K562 (cell line): Measurements from ENCODE around the gene MATR3. TPM values are rescaled to one million over a fixed set of nuclear protein-coding genes. Genes with fewer than 3 reads are reported as not detected.

Experiments used
- CBX3 ChIP-seq, 2 experiments: IDR thresholded peaks; 1 replicate in 1 of 2; 2 replicates in 1 of 2; pipeline ENCODE4 v1.6.1; 2012; ENCODE audit warnings: inconsistent platforms in 2 of 2, low read length in 2 of 2, borderline replicate concordance in 1 of 2, control low read depth in 1 of 2
- CTCF ChIP-seq, 3 experiments: IDR thresholded peaks in 2 of 3; conservative IDR thresholded peaks in 1 of 3; 2 replicates each; pipeline ENCODE4 v1.5.1; 2011 to 2012; ENCODE audit warnings: low read length in 3 of 3, mild to moderate bottlenecking in 3 of 3, control low read depth in 2 of 3, improper control_type of control experiment in 1 of 3, inconsistent platforms in 1 of 3, low read depth in 1 of 3, mixed read lengths in 1 of 3, moderate library complexity in 1 of 3; ENCODE audit not compliant: insufficient read depth in 2 of 3
- HBP1 ChIP-seq: fragments of 450-650 bp; formaldehyde crosslinking; IDR thresholded peaks from 2 replicates; pipeline ENCODE4 v1.4.0; 2022; ENCODE audit warnings: missing genetic modification characterization
- HES1 ChIP-seq: fragments of 450-650 bp; IDR thresholded peaks from 2 replicates; pipeline ENCODE4 v1.6.1; 2016; ENCODE audit warnings: low read depth, mild to moderate bottlenecking, moderate library complexity
- NEUROD1 ChIP-seq: fragments of 150-350 bp; IDR thresholded peaks from 2 replicates; pipeline ENCODE4 v1.6.1; 2014; ENCODE audit warnings: borderline replicate concordance, low read length, low read depth; ENCODE audit not compliant: partially characterized antibody
- SRSF9 ChIP-seq: fragments of 200-400 bp; formaldehyde crosslinking; IDR thresholded peaks from 2 replicates; pipeline ENCODE4 v1.6.1; 2017; ENCODE audit warnings: low read depth, low read length, borderline replicate concordance
- YBX1 ChIP-seq: fragments of 450-650 bp; IDR thresholded peaks from 2 replicates; pipeline ENCODE4 v1.7.1; 2016; ENCODE audit warnings: mild to moderate bottlenecking
- ZBTB26 ChIP-seq: fragments of 450-650 bp; formaldehyde crosslinking; IDR thresholded peaks from 2 replicates; pipeline ENCODE4 v1.4.0; 2022; ENCODE audit warnings: missing genetic modification characterization
- ZNF311 ChIP-seq: fragments of 250-450 bp; sonication (Bioruptor Pico); IDR thresholded peaks from 2 replicates; pipeline ENCODE4 v1.4.0; 2020; ENCODE audit warnings: mild to moderate bottlenecking, moderate library complexity
- ZNF395 ChIP-seq: fragments of 200-800 bp; sonication (Bioruptor generic); IDR thresholded peaks from 2 replicates; pipeline ENCODE4 v1.6.1; 2017; ENCODE audit warnings: missing genetic modification characterization, missing compliant biosample characterization
- ZNF57 ChIP-seq: fragments of 450-650 bp; formaldehyde crosslinking; IDR thresholded peaks from 2 replicates; pipeline ENCODE4 v1.4.0; 2020; ENCODE audit warnings: mild to moderate bottlenecking, moderate library complexity
- ZNF764 ChIP-seq: fragments of 250-450 bp; sonication (Bioruptor Pico); IDR thresholded peaks from 2 replicates; pipeline ENCODE4 v1.4.0; 2020; ENCODE audit warnings: low read depth, mild to moderate bottlenecking, moderate library complexity
- ZNF780A ChIP-seq: fragments of 250-450 bp; sonication (Bioruptor Pico); IDR thresholded peaks from 2 replicates; pipeline ENCODE4 v1.5.0; 2021; ENCODE audit warnings: mild to moderate bottlenecking
- polyA plus RNA-seq, 8 experiments: library from polyadenylated mRNA; depleted of rRNA in 4 of 8; stranded (reverse) in 5 of 8; unstranded in 3 of 8; fragments of >200 nt; fragmentation: Nextera tagmentation in 2 of 8; fragmentation: Illumina TruSeq in 1 of 8; extraction: Ambion mirVana in 2 of 8; extraction: Trizol in 1 of 8; gene quantifications; 2 replicates each; pipeline versions ENCODE4 v1.2.1 to v1.2.3, GENCODE V29; 2011 to 2014; ENCODE audit warnings: inconsistent platforms in 1 of 8, missing spikeins in 1 of 8
- total RNA-seq, 7 experiments: library from RNA; depleted of rRNA in 6 of 7; stranded (reverse); fragments of >200 nt in 6 of 7; fragmentation: Illumina TruSeq in 2 of 7; extraction: Trizol in 2 of 7; gene quantifications; 2 replicates each; pipeline versions ENCODE4 v1.2.1 to v1.2.3, GENCODE V29; 2011 to 2021; ENCODE audit warnings: low replicate concordance in 1 of 7

The MATR3 gene
- total and polyA plus RNA-seq, 9 of the 15 experiments (the other 6 are each of a cell fraction or from before 2014, with no cell fraction given): 150 to 425 (median 263) TPM

- TF ChIP-seq HBP1 (CRISPR knock-in tag) (no peak), ZNF780A (CRISPR knock-in tag) (no peak), HES1 (peak; percentile 82; the same call in 1 of the 2 replicates), YBX1 (no peak), ZNF764 (no peak), CBX3 (IDR thresholded peaks at IDR 0.05; ENCODE audit: borderline replicate concordance in 1 of 2, low read length in 2 of 2) (peak in 1 of 2 experiments; percentile 74; a peak in 1 of 3 replicates), SRSF9 (no peak), ZBTB26 (CRISPR knock-in tag) (no peak), ZNF395 (CRISPR knock-in tag) (no peak), NEUROD1 (peak; percentile 22), ZNF57 (no peak), CTCF (IDR thresholded peaks at IDR 0.05 in 2 of 3, conservative IDR thresholded peaks at IDR 0.05 in 1 of 3; ENCODE audit: insufficient read depth in 2 of 3, low read depth in 1 of 3, low read length in 3 of 3) (no peak), ZNF311 (CRISPR knock-in tag) (no peak)
Observed at GRCh38 chr5:139293507-139294373, at the start of gene MATR3 (continued).
